GDM1 (cell line): Measurements from ENCODE around the gene ME2.
"Not testable (repeated sequence)": the region's sequence is repeated elsewhere in the genome, so short reads cannot be mapped to it uniquely, and the experiment has no call there.

Experiments
- DNase-seq: peaks from one replicate; lab custom pipeline; 2025; lab: John Stamatoyannopoulos, UW

Gene ME2

DNA sequence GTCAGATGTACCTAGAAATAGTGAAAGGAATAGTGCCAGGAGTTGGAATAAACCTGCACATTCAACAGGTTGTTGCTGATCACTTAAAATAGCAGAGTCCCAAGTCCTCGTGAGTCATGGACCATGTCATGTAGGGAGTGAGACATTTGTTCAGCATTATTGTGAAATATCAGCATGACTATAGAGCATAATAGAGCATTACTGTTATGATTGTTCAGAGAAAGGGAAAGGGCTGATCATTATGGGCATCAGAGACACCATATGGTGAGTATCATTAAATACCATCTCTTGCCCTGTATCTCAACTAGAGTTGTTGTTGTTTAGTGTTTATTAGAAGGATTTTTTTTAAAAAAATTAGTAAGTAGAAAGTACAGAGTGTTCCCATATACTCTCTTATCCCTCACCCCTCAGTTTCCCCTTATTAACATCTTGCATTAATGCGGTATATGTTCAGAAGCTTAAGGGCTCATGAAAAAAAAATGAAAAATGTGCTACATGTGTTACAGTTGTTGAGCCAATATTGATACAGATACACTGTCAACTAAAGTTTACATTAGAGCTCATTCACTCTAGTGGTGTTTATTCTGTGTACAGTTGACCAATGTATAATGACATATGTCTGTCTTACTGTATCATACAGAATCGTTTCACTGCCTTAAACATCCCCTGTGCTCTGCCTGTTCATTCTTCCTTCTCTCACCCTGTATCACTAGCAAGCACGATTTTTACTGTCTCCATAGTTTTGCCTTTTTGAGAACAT, 94.6 kb downstream of the ME2 start:
- no peak for DNase-seq

DNA sequence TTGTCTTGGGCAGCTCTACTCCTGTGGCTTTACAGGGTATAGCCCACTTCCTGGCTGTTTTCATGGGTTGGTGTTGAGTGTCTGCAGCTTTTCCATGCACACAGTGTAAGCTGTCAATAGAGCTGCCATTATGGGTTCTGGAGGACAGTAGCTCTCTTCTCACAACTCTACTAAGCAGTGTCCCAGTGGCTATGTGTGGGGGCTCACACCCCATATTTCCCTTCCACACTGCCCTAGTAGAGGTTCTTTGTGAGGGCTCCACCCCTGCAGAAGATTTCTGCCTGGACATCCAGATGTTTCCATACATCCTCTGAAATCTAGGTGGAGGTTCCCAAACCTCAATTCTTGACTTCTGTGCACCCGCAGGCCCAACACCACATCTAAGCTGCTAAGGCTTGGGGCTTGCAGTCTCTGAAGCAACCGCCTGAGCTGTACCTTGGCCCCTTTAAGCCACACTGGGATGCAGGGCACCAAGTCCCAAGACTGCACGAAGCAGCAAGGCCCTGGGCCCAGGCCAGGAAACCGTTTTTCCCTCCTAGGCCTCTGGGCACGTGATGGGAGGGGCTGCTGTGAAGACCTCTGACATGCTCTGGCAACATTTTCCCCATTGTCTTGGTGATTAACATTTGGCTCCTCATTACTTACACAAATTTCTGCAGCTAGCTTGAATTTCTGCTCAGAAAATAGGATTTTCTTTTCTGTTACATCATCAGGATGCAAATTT, 98.3 kb downstream of the ME2 start:
- DNase-seq: no peak

DNA sequence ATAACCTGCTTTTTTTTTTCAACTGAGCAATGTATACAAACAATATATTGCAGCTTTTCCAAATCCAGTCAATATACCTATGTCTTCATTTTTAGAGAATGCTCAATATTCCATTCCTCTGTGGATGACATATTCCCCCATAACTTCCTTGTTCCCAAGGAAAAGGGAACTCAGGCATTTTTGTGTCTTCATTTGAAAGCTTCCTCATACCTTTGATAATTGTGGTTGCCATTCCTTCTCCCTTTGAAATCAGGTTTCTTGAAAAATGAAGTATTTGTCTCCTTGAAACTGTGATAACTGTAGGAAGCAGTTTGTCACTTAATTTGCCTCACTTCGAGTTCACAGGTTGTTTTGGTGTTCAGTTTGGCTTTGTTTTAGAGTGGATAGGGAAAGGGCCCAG, 102.5 kb downstream of the ME2 start:
- DNase-seq: no peak

DNA sequence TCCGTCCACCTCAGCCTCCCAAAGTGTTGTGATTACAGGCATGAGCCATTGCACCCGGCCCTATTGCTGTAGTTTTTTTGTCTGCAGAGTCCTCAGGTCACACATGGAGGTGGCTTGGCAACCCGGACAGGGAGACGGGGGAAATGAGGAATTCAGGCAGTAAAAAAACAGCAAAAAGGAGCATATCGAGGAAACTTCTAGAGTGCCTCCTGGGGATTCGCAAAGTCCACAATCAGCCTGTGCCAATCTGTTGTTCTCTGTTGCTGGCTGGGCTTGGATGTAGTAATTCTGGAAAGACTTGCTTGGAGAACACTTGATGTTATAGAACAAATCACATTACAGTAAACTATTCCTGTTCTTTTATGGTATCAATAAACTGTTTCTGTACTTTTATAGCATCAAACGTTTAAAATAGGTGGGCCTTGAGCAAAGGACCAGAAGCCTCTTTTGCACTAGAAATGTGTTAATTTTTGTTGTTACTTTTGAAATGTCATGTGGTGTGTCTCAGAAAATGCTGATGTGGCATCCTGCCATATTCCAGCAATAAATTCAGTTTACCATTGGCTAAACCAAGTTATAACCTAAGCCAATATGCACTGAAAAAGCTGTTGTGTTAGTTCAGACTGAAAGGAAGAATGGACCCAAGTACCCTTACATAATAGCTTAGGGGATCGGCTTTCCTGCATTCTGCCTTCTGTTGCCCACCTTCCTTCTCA, 103.3 kb downstream of the ME2 start:
- DNase-seq: no peak

DNA sequence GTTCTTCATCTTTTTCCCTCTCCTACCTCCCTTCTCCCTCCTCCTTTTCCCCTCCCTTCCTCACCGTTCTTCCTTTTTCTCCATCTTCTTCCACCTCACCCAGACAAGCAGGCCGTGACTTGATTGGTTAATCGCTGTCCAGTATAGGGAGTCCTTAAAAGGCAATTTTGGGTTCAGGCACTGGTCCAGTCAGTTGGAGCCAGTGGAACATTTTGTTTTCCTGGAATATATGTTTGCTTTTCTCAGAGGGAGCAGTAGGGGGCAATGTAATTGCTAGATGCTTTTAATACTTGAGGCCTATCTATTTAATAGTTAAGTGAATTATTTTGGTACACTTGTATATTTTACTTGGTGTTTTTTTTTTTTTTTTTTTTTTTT, 103.9 kb downstream of the ME2 start:
- DNase-seq: no peak

DNA sequence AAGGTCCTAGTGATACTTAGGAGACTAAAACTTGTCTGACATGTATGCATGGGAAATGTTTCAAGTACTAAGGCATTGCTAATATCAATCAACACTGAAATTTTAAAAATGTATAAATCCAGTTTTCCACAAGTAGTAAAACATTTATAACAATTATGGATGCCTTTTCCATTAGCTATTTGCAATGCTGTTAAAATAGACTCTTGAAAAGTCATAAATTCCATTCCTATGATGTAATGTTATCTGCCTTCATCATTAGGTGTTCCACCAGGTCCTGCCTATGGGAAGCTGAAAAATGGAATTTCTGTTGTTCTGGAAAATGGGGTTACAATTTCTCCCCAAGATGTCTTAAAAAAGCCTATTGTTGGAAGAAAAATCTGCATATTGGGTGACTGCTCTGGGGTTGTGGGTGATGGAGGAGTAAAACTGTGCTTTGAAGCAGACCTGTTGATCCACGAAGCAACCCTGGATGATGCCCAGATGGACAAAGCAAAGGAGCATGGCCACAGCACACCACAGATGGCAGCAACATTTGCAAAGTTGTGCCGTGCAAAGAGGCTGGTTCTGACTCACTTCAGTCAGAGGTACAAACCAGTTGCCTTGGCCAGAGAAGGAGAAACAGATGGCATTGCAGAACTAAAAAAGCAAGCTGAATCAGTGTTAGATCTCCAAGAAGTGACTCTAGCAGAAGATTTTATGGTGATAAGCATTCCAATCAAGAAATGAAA, 107.6 kb downstream of the ME2 start:
- DNase-seq: no peak

DNA sequence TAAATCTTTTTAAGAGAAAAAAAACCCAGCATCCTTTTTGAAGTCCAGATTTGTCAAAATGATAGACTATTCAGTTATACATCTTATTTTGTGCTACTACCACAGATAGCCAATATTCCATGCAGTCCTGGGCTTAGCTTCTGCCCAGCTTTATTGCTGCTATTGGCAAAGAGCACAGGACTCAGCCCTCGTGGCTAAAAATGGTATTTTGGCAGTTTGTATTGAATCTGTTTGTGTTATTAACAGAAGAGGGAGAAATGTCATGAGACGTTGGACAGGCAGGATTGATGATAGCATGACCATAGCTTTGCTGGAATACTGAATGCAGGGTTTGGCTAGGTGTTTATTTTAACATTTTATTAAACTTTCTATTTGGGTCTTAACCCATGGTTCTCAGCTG, 108.3 kb downstream of the ME2 start:
- DNase-seq: no peak

DNA sequence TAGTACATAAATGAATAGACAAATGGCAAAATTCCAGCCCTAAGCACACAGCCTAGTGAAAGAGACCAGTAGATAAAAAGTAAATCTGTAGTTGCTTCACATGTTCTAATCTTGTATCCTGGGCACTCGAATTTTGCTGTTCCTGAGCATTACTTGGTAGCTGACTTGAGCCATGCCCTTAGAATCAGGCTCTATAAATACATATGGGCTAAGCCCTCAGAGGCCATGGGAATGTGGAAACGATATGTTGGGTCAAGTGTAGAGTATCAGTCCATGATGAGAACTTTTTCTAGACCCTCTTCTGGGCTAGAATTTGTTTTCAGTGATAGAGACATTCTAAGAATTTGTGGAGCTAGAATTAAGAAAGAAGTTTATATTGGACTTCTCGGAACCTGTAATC, 110.8 kb downstream of the ME2 start:
- no peak for DNase-seq

DNA sequence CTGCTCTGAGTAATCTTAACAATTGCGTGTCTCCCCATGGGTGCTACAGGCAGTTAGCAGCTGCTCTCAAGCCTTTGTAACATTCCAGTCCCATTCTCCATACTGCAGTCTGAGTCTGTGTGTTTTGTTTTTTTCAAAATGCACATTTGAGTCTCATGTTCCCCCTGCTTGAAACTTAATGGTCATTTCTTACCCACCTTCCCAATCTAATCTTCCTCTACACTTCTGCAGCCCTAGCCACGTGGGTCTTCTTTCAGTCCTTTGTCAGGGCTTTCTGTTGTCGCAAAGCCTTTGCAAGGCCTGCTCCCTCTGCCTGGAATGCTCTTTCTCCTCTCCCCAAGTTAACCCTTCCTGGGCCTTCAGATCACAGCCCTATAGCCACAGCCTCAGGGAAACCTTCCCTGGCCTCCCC, 113.4 kb downstream of the ME2 start:
- no peak for DNase-seq

DNA sequence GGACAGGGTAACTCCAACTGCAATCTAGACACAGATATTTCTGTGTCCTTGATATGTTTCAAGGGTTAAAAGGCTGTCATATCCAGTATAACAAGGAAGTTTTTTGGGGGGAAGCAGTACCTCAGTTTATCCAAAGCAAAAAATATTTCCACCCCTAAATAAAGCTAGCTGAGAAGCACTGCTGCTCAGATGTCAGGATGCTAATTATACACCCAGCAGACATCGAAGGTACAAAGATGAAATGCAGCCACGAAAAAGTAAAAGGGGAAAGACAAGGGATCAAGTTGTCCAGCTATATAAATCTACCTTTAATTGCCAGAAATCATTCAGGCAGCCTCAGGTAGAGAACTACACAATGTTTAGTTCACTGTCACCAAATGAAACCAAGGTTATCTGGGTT, 115.1 kb downstream of the ME2 start:
- no peak for DNase-seq

DNA sequence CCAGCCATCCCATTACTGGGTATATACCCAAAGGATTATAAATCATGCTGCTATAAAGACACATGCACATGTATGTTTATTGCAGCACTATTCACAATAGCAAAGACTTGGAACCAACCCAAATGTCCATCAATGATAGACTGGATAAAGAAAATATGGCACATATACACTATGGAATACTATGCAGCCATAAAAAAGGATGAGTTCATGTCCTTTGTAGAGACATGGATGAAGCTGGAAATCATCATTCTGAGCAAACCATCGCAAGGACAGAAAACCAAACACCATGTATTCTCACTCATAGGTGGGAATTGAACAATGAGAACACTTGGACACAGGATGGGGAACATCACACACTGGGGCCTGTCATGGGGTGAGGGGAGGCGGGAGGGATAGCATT, 124.3 kb downstream of the ME2 start:
- not testable (repeated sequence) for DNase-seq
